A375 (cell line): Measurements from ENCODE around the gene ERP27. TPM values are rescaled to one million over a fixed set of nuclear protein-coding genes. Genes with fewer than 3 reads are reported as not detected.

ENCODE experiments used
- total RNA-seq: library from RNA; depleted of rRNA; stranded (reverse); fragments of >200 nt; shearing (Covaris generic); gene quantifications from 2 replicates; pipeline ENCODE4 v1.2.3, GENCODE V29; 2014; rRNA removed

ERP27 gene
- not detected in 2 replicates for total RNA-seq

DNA sequence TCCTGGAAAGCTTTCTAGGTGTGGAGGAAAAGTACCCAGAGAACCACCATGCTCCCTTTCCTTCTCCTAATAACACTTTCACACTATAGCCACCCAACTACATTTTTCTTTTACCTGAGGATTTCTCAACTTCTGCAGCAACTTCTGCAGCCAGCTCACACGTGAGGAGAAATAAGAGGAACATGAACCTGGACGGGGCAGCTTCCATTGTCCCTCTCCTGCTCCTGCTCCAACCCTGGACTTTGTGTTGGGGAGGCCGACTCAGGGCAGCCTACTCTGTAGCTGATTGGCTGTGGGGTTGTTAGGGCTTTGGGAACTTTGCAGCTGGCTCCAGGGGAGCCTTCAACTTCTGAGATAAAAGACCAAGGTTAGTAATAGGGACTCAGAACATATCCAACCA lies at the start of gene ERP27:
TSS of gene ERP27 (minus strand) at position 237 of the 400 bp plus-strand sequence. CDS start at position 208, 29 bp downstream.

DNA sequence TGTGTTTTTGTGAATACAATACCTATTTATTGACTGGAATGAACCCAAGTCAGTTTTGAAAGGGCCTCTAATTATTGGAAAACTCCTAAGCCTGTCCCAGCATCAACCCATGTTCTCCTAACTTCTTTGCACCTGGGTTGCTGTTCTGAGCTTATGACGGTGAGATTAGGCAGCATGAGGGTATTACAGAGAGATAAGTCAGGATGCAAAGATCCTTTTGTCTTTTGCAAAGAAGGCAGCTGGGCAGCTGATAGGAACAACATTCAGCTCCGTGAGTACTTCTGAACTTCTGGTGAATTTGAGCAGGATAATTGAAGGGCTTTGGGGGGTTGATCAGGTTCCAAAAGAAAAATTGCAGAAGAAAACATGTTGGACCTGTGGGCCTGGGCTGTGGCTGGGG lies 34.5 kb upstream of the ERP27 start, which contains the start of gene PDE6H:
TSS of gene PDE6H (plus strand) at position 227 of the 400 bp plus-strand sequence. CDS start 4,971 bp downstream, outside the sequence.

DNA sequence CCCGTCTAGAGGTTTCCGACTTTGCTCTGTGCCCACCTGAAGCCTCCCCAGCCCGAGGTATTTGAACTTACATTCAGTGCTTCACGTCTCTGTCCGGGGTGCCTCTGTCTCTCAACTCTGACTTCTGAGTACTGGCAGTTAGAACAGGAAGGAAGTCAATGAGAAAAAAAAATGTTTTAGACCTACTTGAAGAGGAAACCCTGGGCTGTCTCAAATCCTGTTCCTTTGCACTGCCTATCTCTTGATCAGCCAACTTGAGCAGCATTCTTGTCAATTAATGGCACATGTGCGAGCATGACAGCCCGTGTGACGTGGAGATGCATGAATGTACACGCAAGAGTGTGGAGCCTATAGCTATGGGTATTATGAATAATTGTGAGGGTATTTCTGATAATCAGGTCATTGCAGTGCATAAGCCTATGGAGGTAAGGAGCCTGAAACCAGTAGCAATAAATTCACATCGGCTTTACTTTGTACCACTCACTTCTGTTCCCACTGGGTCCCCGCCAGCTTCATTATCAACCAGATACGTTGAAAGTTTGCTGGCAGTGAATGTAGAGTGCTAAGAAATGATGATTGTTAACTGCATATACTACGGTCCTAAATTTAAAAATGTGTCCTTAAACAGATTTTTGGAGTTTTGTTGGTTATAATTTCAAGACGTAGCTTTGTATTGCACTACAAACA lies 23.3 kb upstream of the ERP27 start, which contains the start of gene ARHGDIB:
TSS of gene ARHGDIB (minus strand) at position 136 of the 687 bp plus-strand sequence. CDS start 10,889 bp downstream, outside the sequence.

DNA sequence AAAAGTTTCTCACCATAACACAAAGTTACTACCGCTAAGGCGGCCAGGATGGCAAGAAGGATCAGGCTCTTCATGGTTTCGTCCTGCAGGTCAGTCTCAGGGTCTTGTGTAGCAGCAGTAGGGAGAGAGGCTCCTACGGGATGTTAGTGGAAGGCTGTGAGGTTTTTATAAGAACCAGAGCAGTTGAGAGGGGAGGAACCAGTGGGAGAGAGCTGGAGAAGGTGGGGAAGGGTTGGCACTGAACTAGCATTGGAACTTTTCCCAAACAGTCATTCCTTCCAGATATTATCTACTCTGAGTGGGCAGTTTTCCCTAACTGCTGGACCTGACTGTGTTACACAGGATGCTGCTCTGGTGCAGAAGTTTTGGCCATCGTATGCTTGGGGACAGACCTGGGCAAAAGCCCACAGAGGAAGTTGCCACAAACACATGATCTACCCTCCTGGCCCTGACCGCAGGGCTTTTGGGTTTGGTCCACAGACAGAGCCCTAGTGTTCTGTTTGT lies 52.6 kb downstream of the ERP27 start, which contains the start of gene MGP:
TSS of gene MGP (minus strand) at position 137 of the 504 bp plus-strand sequence. CDS start at position 74, 63 bp downstream.

Other genes with a start within 250 kb of the ERP27 start
- gene GUCY2C, start 241.9 kb downstream of the ERP27 start, total RNA-seq = 0.05 TPM in 1 of 2 replicates, not detected in the other
- 43.5 and 64.8 TPM in 2 replicates for gene WBP11, start 135.1 kb downstream of the ERP27 start, total RNA-seq
- gene C12orf60, start 134.9 kb downstream of the ERP27 start, total RNA-seq = 0.69 and 0.94 TPM in 2 replicates
- gene SMCO3, start 124.4 kb downstream of the ERP27 start, total RNA-seq = not detected in 2 replicates
- not detected in 2 replicates for gene ART4, start 95.0 kb downstream of the ERP27 start, total RNA-seq
- 10.9 and 18.3 TPM in 2 replicates for gene MGP, start 52.7 kb downstream of the ERP27 start, total RNA-seq
- 5.4 and 8.1 TPM in 2 replicates for gene ARHGDIB, start 23.1 kb upstream of the ERP27 start, total RNA-seq
- not detected in 2 replicates for gene PDE6H, start 34.5 kb upstream of the ERP27 start, total RNA-seq